ENCODE results near the gene CHST14. TPM values are rescaled to one million over a fixed set of nuclear protein-coding genes. Genes with fewer than 3 reads are reported as not detected.

Gene CHST14
- total RNA-seq, 4 donors from 2014 or later: 0.83 to 3.5 (median 2.6) TPM

GRCh38 chr15:40472171-40472727 lies 1.5 kb downstream of the CHST14 start:
- H3K4me3 ChIP-seq: peak overlapping the region in 3 of 4 donors; percentile 75 to 94 (median 89)
- no peaks in the 10 kb centered on the region for H3K27me3 ChIP-seq
- no peaks in the 10 kb centered on the region for H3K9me3 ChIP-seq
- peak overlapping the region in 1 of 4 donors; percentile 93 for H3K27ac ChIP-seq
- no peak for DNase-seq
- TF ChIP-seq CTCF (IDR thresholded peaks at IDR 0.05): no peak
- TF ChIP-seq POLR2A (IDR thresholded peaks at IDR 0.05): no peak
- H3K36me3 ChIP-seq: no peaks in the 10 kb centered on the region
- H3K4me1 ChIP-seq: peaks cover 0 to 19% (median 4%) of the 10 kb centered on the region in 4 donors

GRCh38 chr15:40474581-40474980 lies 3.8 kb downstream of the CHST14 start:
- no peak for DNase-seq

GRCh38 chr15:40477642-40478327 lies 7.0 kb downstream of the CHST14 start:
- no peak for DNase-seq

More at GRCh38 chr15:40474581-40474980, 3.8 kb downstream of the CHST14 start:
- H3K4me1 ChIP-seq: peaks cover 0 to 19% (median 4%) of the 10 kb centered on the region in 4 donors
- no peaks in the 10 kb centered on the region for H3K36me3 ChIP-seq
- no peaks in the 10 kb centered on the region for H3K9me3 ChIP-seq
- H3K27me3 ChIP-seq: no peaks in the 10 kb centered on the region
- no peak overlapping the region for H3K4me3 ChIP-seq
- no peak overlapping the region for H3K27ac ChIP-seq
- TF ChIP-seq CTCF (IDR thresholded peaks at IDR 0.05) (no peak), POLR2A (IDR thresholded peaks at IDR 0.05) (no peak)

GRCh38 chr15:40479024-40479423 lies 8.2 kb downstream of the CHST14 start:
- TF ChIP-seq POLR2A (IDR thresholded peaks at IDR 0.05): no peak
- TF ChIP-seq CTCF (IDR thresholded peaks at IDR 0.05): no peak
- DNase-seq: no peak
- Histone ChIP-seq H3K36me3 (no peaks in the 10 kb centered on the region), H3K27me3 (no peaks in the 10 kb centered on the region), H3K9me3 (no peaks in the 10 kb centered on the region), H3K27ac (no peak overlapping the region), H3K4me1 (no peaks in the 10 kb centered on the region), H3K4me3 (no peak overlapping the region)

More at GRCh38 chr15:40477642-40478327, 7.0 kb downstream of the CHST14 start:
- Histone ChIP-seq H3K9me3 (no peaks in the 10 kb centered on the region), H3K36me3 (no peaks in the 10 kb centered on the region), H3K4me3 (no peak overlapping the region), H3K4me1 (no peaks in the 10 kb centered on the region), H3K27me3 (no peaks in the 10 kb centered on the region), H3K27ac (no peak overlapping the region)
- TF ChIP-seq CTCF (IDR thresholded peaks at IDR 0.05) (no peak), POLR2A (IDR thresholded peaks at IDR 0.05) (no peak)

GRCh38 chr15:40481341-40482074 lies 10.7 kb downstream of the CHST14 start:
- Histone ChIP-seq H3K27me3 (no peaks in the 10 kb centered on the region), H3K4me3 (no peak overlapping the region), H3K27ac (no peak overlapping the region), H3K9me3 (no peaks in the 10 kb centered on the region), H3K4me1 (no peaks in the 10 kb centered on the region), H3K36me3 (no peaks in the 10 kb centered on the region)
- TF ChIP-seq POLR2A (IDR thresholded peaks at IDR 0.05): no peak
- no peak for TF ChIP-seq CTCF (IDR thresholded peaks at IDR 0.05)
- no peak for DNase-seq
